Stromal cell of bone marrow (primary cell): ENCODE measurements around the gene GYPA.
A peak's percentile ranks its signal among the peaks of the same experiment; 100 is the strongest.
"Not testable (repeated sequence)": the region's sequence is repeated elsewhere in the genome, so short reads cannot be mapped to it uniquely, and the experiment has no call there.

ENCODE experiments used
- DNase-seq: peaks from one replicate; pipeline ENCODE4 v3.0.0-alpha.2; 2012; ENCODE audit warnings: low read depth

The GYPA gene

GRCh38 chr4:144140594-144141295 is at the start of gene GYPA:
TSS of gene GYPA (minus strand) at chr4:144140718. CDS start at chr4:144140635, 83 bp downstream.
- DNase-seq: not testable (repeated sequence)

- no peak for DNase-seq
Observed at GRCh38 chr4:144190009-144190408, 49.5 kb upstream of the GYPA start.

GRCh38 chr4:144189121-144189520 is 48.6 kb upstream of the GYPA start:
- no peak for DNase-seq

- no peak for DNase-seq
Observed at GRCh38 chr4:144185086-144185485, 44.6 kb upstream of the GYPA start.

GRCh38 chr4:144183165-144183564 is 42.6 kb upstream of the GYPA start:
- no peak for DNase-seq

- no peak for DNase-seq
Observed at GRCh38 chr4:144181391-144181790, 40.9 kb upstream of the GYPA start.

GRCh38 chr4:144179152-144179739 is 38.7 kb upstream of the GYPA start:
- no peak for DNase-seq

- DNase-seq: no peak
Observed at GRCh38 chr4:144178414-144178813, 37.9 kb upstream of the GYPA start.

GRCh38 chr4:144176476-144176875 is 36.0 kb upstream of the GYPA start:
- DNase-seq: peak; percentile 31

- DNase-seq: peak; percentile 51
Observed at GRCh38 chr4:144174401-144175067, 34.0 kb upstream of the GYPA start.

GRCh38 chr4:144171697-144172096 is 31.2 kb upstream of the GYPA start:
- DNase-seq: no peak

GRCh38 chr4:144169211-144169610 is 28.7 kb upstream of the GYPA start:
- DNase-seq: no peak

- no peak for DNase-seq
Observed at GRCh38 chr4:144154044-144154443, 13.5 kb upstream of the GYPA start.

GRCh38 chr4:144142690-144143326 is 2.3 kb upstream of the GYPA start:
- peak; percentile 1 for DNase-seq

GRCh38 chr4:144141493-144141892 is 975 bp upstream of the GYPA start:
- no peak for DNase-seq

GRCh38 chr4:144139991-144140390 is 527 bp downstream of the GYPA start:
- DNase-seq: not testable (repeated sequence)

GRCh38 chr4:144139547-144139946 is 971 bp downstream of the GYPA start:
- DNase-seq: not testable (repeated sequence)

GRCh38 chr4:144138239-144138638 is 2.3 kb downstream of the GYPA start:
- DNase-seq: not testable (repeated sequence)

GRCh38 chr4:144137137-144137931 is 3.2 kb downstream of the GYPA start:
- DNase-seq: not testable (repeated sequence)

GRCh38 chr4:144136189-144136588 is 4.3 kb downstream of the GYPA start:
- not testable (repeated sequence) for DNase-seq

GRCh38 chr4:144130167-144130566 is 10.4 kb downstream of the GYPA start:
- not testable (repeated sequence) for DNase-seq

GRCh38 chr4:144129336-144129875 is 11.1 kb downstream of the GYPA start:
- not testable (repeated sequence) for DNase-seq
